HepG2 (cell line): ENCODE measurements around the gene SCUBE2. TPM values are rescaled to one million over a fixed set of nuclear protein-coding genes. Genes with fewer than 3 reads are reported as not detected.

Experiments used
- ATAC-seq: fragments of 200-7000 bp; cut with Tn5 transposase; 3 replicates; pipeline ENCODE4 v1.9.1; 2020; ENCODE audit warnings: mild to moderate bottlenecking, moderate library complexity
- BruUV-seq: library from RNA; stranded (reverse); fragments of 400-500 nt; replicated peaks from 2 replicates; lab custom pipeline; 2021; lab: Mats Ljungman, UMichigan
- CTCF ChIA-PET: fragments of 300-600 bp; formaldehyde crosslinking; extraction: SDS; loops from one replicate; lab custom pipeline; 2021; ENCODE audit warnings: low total read pairs, inconsistent platforms, low intra/inter-chr PET ratio; lab: Yijun Ruan, JAX
- POLR2A ChIA-PET: fragments of 350-600 bp; sonication (Branson Sonifier 250); formaldehyde crosslinking; loops from one replicate; lab custom pipeline; 2020; ENCODE audit warnings: antibody characterized with exemption, inconsistent platforms; lab: Yijun Ruan, JAX
- DNase-seq: peaks from one replicate; pipeline ENCODE4 v3.0.0-alpha.2; 2015; ENCODE audit warnings: low spot score
- FAIRE-seq: peaks from 3 replicates; lab custom pipeline; 2011; peaks lifted over from hg19 to GRCh38; lab: Jason Lieb, UNC
- H2AFZ ChIP-seq: one replicate; pipeline ENCODE4 v1.6.1; 2011; ENCODE audit warnings: low read length, inconsistent platforms
- H3K27ac ChIP-seq: fragments of 300-600 bp; 3 replicates; pipeline ENCODE4 v1.8.0; 2011; ENCODE audit warnings: mixed run types, mild to moderate bottlenecking, mixed read lengths, low read length, inconsistent platforms; ENCODE audit not compliant: insufficient read depth; ENCODE audit errors: extremely low read length
- H3K27me3 ChIP-seq, 2 experiments: fragments of 200-600 bp in 1 of 2; 2 replicates in 1 of 2; 3 replicates in 1 of 2; pipeline versions ENCODE4 v1.6.0 to v1.8.0; 2011; ENCODE audit warnings: low read length in 2 of 2, mild to moderate bottlenecking in 2 of 2, moderate library complexity in 2 of 2, inconsistent platforms in 1 of 2; ENCODE audit not compliant: insufficient read depth in 2 of 2, control insufficient read depth in 1 of 2
- H3K36me3 ChIP-seq, 2 experiments: fragments of 200-600 bp in 1 of 2; replicated peaks in 1 of 2; 2 replicates in 1 of 2; 3 replicates in 1 of 2; pipeline versions ENCODE4 v1.5.1 to v1.8.0; 2011; ENCODE audit warnings: low read length in 2 of 2, inconsistent platforms in 1 of 2; ENCODE audit not compliant: insufficient read depth in 2 of 2, control insufficient read depth in 1 of 2
- H3K4me1 ChIP-seq: 2 replicates; pipeline ENCODE4 v1.5.1; 2012; ENCODE audit warnings: low read length, inconsistent platforms; ENCODE audit not compliant: insufficient read depth
- H3K4me2 ChIP-seq: 2 replicates; pipeline ENCODE4 v1.6.0; 2011; ENCODE audit warnings: low read depth, low read length, inconsistent platforms
- H3K4me3 ChIP-seq, 3 experiments: fragments of 200-600 bp in 1 of 3; sonication (generic), shearing (Covaris generic) in 1 of 3; replicated peaks in 1 of 3; 2 replicates each; pipeline ENCODE4 v1.5.1; 2011 to 2016; ENCODE audit warnings: low read length in 3 of 3, inconsistent platforms in 2 of 3, low read depth in 2 of 3, mild to moderate bottlenecking in 2 of 3, control low read depth in 1 of 3, mixed read lengths in 1 of 3; ENCODE audit not compliant: insufficient read depth in 1 of 3
- H3K79me2 ChIP-seq: one replicate; pipeline ENCODE4 v1.6.1; 2011; ENCODE audit warnings: low read length, inconsistent platforms; ENCODE audit not compliant: insufficient read depth
- H3K9ac ChIP-seq: 2 replicates; pipeline ENCODE4 v1.6.0; 2011; ENCODE audit warnings: mild to moderate bottlenecking, low read depth, low read length, inconsistent platforms; ENCODE audit not compliant: insufficient read depth
- H3K9me3 ChIP-seq: 2 replicates; pipeline ENCODE4 v1.5.1; 2012; ENCODE audit warnings: mild to moderate bottlenecking, low read length
- H4K20me1 ChIP-seq: 2 replicates; pipeline ENCODE4 v1.6.0; 2011; ENCODE audit warnings: inconsistent platforms, mild to moderate bottlenecking, low read length, moderate library complexity; ENCODE audit not compliant: insufficient read depth
- CBX1 ChIP-seq: IDR thresholded peaks from one replicate; pipeline ENCODE4 v1.6.1; 2016; ENCODE audit warnings: antibody characterized with exemption, low read depth
- ELF4 ChIP-seq: sonication (generic); formaldehyde crosslinking; IDR thresholded peaks from 2 replicates; pipeline ENCODE4 v1.5.0; 2020; ENCODE audit warnings: missing genetic modification reagents, mild to moderate bottlenecking, moderate library complexity, borderline replicate concordance
- RCOR2 ChIP-seq: IDR thresholded peaks from 2 replicates; pipeline ENCODE4 v1.6.1; 2016; ENCODE audit warnings: missing biosample characterization, missing genetic modification reagents
- REXO4 ChIP-seq: sonication (generic); formaldehyde crosslinking; IDR thresholded peaks from 2 replicates; pipeline ENCODE4 v1.8.0; 2022; ENCODE audit warnings: missing genetic modification reagents, mild to moderate bottlenecking, borderline replicate concordance
- SMARCE1 ChIP-seq: fragments of 450-650 bp; IDR thresholded peaks from 2 replicates; pipeline ENCODE4 v1.6.1; 2017; ENCODE audit warnings: borderline replicate concordance
- SP1 ChIP-seq, 2 experiments: fragments of 450-650 bp in 1 of 2; sonication (generic) in 1 of 2; formaldehyde crosslinking in 1 of 2; IDR thresholded peaks; 2 replicates each; pipeline versions ENCODE4 v1.4.0 to v1.6.1; 2016 to 2020; ENCODE audit warnings: missing genetic modification reagents in 1 of 2
- ZBTB7B ChIP-seq: sonication (generic); formaldehyde crosslinking; IDR thresholded peaks from 2 replicates; pipeline ENCODE4 v1.4.0; 2020; ENCODE audit warnings: missing genetic modification reagents
- ZMAT3 ChIP-seq: sonication (generic); formaldehyde crosslinking; conservative IDR thresholded peaks from 2 replicates; pipeline ENCODE4 v1.7.0; 2021; ENCODE audit warnings: missing genetic modification reagents
- ZNF296 ChIP-seq: sonication (generic); formaldehyde crosslinking; conservative IDR thresholded peaks from 2 replicates; pipeline ENCODE4 v1.5.0; 2020; ENCODE audit warnings: mild to moderate bottlenecking, missing genetic modification reagents
- ZNF30 ChIP-seq: sonication (generic); formaldehyde crosslinking; IDR thresholded peaks from 2 replicates; pipeline ENCODE4 v1.5.0; 2020; ENCODE audit warnings: mild to moderate bottlenecking, missing genetic modification reagents
- ZNF703 ChIP-seq: sonication (generic); formaldehyde crosslinking; IDR thresholded peaks from 2 replicates; pipeline ENCODE4 v1.5.1; 2020; ENCODE audit warnings: missing genetic modification reagents, mild to moderate bottlenecking, moderate library complexity, borderline replicate concordance
- ZNF773 ChIP-seq: sonication (generic); formaldehyde crosslinking; IDR thresholded peaks from 2 replicates; pipeline ENCODE4 v1.4.0; 2020; ENCODE audit warnings: missing genetic modification reagents, borderline replicate concordance
- WGBS: methylation state at CpG from one replicate; pipeline ENCODE4 v1.1.6; 2017; ENCODE audit warnings: low lambda C conversion rate; 5-methylcytosine and 5-hydroxymethylcytosine counted together
- in situ Hi-C: cut with HindIII; loops from 2 replicates; pipeline ENCODE4 v1.10.0; 2017; ENCODE audit warnings: low pct_unique_long_range_greater_than_20kb; ENCODE audit not compliant: extremely low pct_ligation_motif_present
- intact Hi-C: fragments of 100-400 bp; cut with micrococcal nuclease; formaldehyde crosslinking; loops from one replicate; pipeline ENCODE4 v1.10.0; 2022; ENCODE audit not compliant: unreplicated experiment
- polyA plus RNA-seq, 8 experiments: library from polyadenylated mRNA; depleted of rRNA in 3 of 8; stranded (reverse) in 7 of 8; unstranded in 1 of 8; fragments of >200 nt; fragmentation: Illumina TruSeq in 4 of 8; extraction: Trizol in 4 of 8; gene quantifications; 2 replicates each; pipeline versions ENCODE4 v1.2.1 to v1.2.3, GENCODE V29; 2011 to 2016; ENCODE audit warnings: low read depth in 4 of 8, missing spikeins in 1 of 8, mixed read lengths in 1 of 8; ENCODE audit not compliant: insufficient read depth in 1 of 8
- total RNA-seq, 5 experiments: library from RNA; depleted of rRNA; stranded (reverse); fragments of >200 nt; fragmentation: Illumina TruSeq; extraction: Trizol; gene quantifications; 2 replicates each; pipeline ENCODE4 v1.2.3, GENCODE V29; 2016; ENCODE audit warnings: low read depth in 1 of 5
- TF ChIP-seq, protein P1 (sequence below): sonication (generic); formaldehyde crosslinking; IDR thresholded peaks from 2 replicates; pipeline ENCODE4; 2020; ENCODE audit warnings: missing genetic modification reagents, mild to moderate bottlenecking, borderline replicate concordance
- TF ChIP-seq, protein P2 (sequence below): IDR thresholded peaks from 2 replicates; pipeline ENCODE4 v1.4.0; 2020; ENCODE audit warnings: mild to moderate bottlenecking, missing genetic modification reagents

SCUBE2 gene
- total and polyA plus RNA-seq, 2 of the 13 experiments (the other 11 are each of a cell fraction or from before 2014, with no cell fraction given): 0.09 TPM; not detected in 1

DNA sequence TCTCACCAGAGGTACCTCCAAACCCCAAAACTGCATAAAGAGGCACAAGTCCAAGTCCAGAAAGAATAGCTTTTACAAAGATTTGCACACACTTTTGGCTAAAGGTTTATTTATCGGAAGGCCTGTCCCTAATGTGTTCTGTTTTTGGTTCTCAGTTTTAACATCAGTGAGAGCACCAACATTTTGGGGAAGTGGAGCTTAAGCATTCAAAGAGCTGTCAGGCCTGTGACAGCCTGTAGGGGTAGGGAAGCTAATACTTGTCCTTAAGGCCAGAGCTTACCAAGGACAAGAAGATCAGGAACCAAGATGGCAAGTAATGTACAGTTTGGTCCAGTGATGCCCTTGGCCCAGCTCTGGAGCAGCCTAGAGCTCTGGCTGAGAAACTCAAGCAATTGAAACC, 38.9 kb upstream of the SCUBE2 start:
- H3K9ac ChIP-seq: no peak overlapping the region
- intact Hi-C loops: no loop called here
- no peak for FAIRE-seq
- no peaks in the 10 kb centered on the region for H3K9me3 ChIP-seq
- 95% methylated on average over 1 of the region's 1 CpG for WGBS
- no peaks in the 10 kb centered on the region for H4K20me1 ChIP-seq
- no peak overlapping the region for H3K27ac ChIP-seq
- H3K27me3 ChIP-seq: no peaks in the 10 kb centered on the region
- no peak overlapping the region for H3K4me2 ChIP-seq
- no peak for ATAC-seq
- ChIA-PET POLR2A (no interaction called here), CTCF (no interaction called here)
- peaks cover 0 to 3% of the 10 kb centered on the region in 2 experiments; a peak in 1 of 5 replicates for H3K36me3 ChIP-seq
- H3K4me1 ChIP-seq: no peaks in the 10 kb centered on the region
- no peak for DNase-seq
- no peak overlapping the region for H3K4me3 ChIP-seq
- in situ Hi-C loops: loop anchor here (5.0 to 10.0 kb wide), 2 partner anchors 113 to 215 kb away; partner anchors contain the start of gene AKIP1
- H2AFZ ChIP-seq: no peak overlapping the region
- no peaks in the 10 kb centered on the region for H3K79me2 ChIP-seq
- no TSS peak for BruUV-seq
- TF ChIP-seq ZBTB7B (CRISPR knock-in tag) (no peak), ELF4 (CRISPR knock-in tag) (no peak), ZNF30 (CRISPR knock-in tag) (no peak), REXO4 (CRISPR knock-in tag) (no peak), SP1 (IDR thresholded peaks at IDR 0.05) (no peak), SP1 (CRISPR knock-in tag; IDR thresholded peaks at IDR 0.05) (no peak), ZNF773 (no peak), ZNF296 (CRISPR knock-in tag) (no peak), SMARCE1 (no peak), ZNF703 (CRISPR knock-in tag) (no peak), RCOR2 (no peak), CBX1 (no peak), ZMAT3 (CRISPR knock-in tag) (no peak)
- TF ChIP-seq, protein P1, sequence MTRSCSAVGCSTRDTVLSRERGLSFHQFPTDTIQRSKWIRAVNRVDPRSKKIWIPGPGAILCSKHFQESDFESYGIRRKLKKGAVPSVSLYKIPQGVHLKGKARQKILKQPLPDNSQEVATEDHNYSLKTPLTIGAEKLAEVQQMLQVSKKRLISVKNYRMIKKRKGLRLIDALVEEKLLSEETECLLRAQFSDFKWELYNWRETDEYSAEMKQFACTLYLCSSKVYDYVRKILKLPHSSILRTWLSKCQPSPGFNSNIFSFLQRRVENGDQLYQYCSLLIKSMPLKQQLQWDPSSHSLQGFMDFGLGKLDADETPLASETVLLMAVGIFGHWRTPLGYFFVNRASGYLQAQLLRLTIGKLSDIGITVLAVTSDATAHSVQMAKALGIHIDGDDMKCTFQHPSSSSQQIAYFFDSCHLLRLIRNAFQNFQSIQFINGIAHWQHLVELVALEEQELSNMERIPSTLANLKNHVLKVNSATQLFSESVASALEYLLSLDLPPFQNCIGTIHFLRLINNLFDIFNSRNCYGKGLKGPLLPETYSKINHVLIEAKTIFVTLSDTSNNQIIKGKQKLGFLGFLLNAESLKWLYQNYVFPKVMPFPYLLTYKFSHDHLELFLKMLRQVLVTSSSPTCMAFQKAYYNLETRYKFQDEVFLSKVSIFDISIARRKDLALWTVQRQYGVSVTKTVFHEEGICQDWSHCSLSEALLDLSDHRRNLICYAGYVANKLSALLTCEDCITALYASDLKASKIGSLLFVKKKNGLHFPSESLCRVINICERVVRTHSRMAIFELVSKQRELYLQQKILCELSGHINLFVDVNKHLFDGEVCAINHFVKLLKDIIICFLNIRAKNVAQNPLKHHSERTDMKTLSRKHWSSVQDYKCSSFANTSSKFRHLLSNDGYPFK (CRISPR knock-in tag): no peak
- TF ChIP-seq, protein P2, sequence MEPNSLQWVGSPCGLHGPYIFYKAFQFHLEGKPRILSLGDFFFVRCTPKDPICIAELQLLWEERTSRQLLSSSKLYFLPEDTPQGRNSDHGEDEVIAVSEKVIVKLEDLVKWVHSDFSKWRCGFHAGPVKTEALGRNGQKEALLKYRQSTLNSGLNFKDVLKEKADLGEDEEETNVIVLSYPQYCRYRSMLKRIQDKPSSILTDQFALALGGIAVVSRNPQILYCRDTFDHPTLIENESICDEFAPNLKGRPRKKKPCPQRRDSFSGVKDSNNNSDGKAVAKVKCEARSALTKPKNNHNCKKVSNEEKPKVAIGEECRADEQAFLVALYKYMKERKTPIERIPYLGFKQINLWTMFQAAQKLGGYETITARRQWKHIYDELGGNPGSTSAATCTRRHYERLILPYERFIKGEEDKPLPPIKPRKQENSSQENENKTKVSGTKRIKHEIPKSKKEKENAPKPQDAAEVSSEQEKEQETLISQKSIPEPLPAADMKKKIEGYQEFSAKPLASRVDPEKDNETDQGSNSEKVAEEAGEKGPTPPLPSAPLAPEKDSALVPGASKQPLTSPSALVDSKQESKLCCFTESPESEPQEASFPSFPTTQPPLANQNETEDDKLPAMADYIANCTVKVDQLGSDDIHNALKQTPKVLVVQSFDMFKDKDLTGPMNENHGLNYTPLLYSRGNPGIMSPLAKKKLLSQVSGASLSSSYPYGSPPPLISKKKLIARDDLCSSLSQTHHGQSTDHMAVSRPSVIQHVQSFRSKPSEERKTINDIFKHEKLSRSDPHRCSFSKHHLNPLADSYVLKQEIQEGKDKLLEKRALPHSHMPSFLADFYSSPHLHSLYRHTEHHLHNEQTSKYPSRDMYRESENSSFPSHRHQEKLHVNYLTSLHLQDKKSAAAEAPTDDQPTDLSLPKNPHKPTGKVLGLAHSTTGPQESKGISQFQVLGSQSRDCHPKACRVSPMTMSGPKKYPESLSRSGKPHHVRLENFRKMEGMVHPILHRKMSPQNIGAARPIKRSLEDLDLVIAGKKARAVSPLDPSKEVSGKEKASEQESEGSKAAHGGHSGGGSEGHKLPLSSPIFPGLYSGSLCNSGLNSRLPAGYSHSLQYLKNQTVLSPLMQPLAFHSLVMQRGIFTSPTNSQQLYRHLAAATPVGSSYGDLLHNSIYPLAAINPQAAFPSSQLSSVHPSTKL (CRISPR knock-in tag): no peak
